Renal cortex interstitium (tissue), 11 donors: ENCODE results near the gene MCAT. TPM values are rescaled to one million over a fixed set of nuclear protein-coding genes. Genes with fewer than 3 reads are reported as not detected.

ENCODE experiments used
- DNase-seq, 11 donors: peaks; one replicate each; pipeline ENCODE4 v3.0.0-alpha.2; 2013; ENCODE audit warnings: low read depth in 9 of 11, low spot score in 4 of 11; ENCODE audit errors: extremely low read depth in 1 of 11
- polyA plus RNA-seq, 3 donors: library from polyadenylated mRNA; unstranded; fragments of 120-200 nt; gene quantifications; one replicate each; pipeline ENCODE4 v1.2.1, GENCODE V29; 2013; ENCODE audit not compliant: insufficient read length in 3 of 3

MCAT gene
- polyA plus RNA-seq, 3 donors = 16.6 to 25.0 (median 23.4) TPM

DNA sequence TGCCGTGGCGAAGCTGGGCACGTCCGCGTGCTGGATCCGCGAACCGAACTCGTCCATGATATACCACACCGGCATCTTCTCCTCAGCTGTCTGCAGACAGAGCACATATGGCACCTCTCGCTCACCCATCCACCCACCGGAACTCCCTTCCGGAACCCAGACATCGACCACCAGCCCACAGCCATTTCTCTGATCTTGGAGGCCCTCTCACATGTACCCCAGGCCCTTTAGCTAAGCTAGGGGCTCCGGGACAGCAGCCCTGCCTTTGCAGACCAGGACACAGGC lies 36.7 kb upstream of the MCAT start:
- no peak for DNase-seq

GRCh38 chr22:43179146-43179910 lies 36.1 kb upstream of the MCAT start:
- DNase-seq = no peak

DNA sequence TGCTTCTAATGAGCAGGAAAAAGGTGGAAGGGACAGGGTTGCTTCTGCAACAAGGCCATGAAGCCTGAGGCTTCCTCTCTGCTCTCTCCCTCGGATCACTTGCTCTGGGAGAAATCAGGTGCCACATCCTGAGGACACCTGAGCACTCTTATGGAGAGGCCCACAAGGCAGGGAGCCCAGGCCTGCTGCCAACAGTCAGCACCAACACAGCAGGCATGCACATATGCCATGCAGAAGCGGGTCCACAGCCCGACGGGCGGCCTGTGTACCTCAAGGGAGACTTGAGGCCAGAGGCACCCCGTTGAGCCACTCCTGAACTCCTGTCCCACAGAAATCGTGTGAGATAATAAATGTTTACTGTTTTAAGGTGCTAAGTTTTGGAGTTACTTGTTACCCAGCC lies 34.3 kb upstream of the MCAT start:
- DNase-seq = no peak

GRCh38 chr22:43176090-43176489 lies 32.9 kb upstream of the MCAT start:
- no peak for DNase-seq

DNA sequence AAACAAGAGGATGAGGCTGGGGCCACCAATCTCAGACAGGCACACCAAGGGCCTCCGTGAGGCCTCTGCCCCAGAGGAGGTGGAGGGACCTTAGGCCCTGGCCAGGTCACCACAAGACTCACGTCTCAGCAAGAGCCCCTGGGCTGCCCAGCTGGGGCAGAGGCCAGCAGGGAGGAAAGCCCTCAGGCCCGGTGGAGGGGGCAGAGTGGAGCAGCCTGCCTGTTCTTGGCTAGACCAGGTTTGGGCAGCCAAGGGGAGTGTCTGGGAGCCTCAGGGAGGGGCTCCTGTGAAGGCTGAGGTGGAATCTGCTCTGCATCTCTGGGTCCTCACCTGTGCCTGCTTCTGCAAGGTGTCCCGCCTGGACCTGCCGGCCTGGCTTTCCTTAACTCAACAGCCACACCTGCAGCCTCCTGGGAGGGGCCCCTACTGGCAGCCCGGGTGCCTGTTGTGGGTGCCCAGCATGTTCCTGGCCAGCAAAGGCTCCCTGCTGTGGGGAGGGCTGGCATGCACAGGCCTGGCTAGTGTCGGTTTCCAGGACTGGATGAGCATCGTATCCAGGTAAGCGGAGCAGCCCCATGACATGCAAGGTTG lies 31.8 kb upstream of the MCAT start:
- DNase-seq = no peak

DNA sequence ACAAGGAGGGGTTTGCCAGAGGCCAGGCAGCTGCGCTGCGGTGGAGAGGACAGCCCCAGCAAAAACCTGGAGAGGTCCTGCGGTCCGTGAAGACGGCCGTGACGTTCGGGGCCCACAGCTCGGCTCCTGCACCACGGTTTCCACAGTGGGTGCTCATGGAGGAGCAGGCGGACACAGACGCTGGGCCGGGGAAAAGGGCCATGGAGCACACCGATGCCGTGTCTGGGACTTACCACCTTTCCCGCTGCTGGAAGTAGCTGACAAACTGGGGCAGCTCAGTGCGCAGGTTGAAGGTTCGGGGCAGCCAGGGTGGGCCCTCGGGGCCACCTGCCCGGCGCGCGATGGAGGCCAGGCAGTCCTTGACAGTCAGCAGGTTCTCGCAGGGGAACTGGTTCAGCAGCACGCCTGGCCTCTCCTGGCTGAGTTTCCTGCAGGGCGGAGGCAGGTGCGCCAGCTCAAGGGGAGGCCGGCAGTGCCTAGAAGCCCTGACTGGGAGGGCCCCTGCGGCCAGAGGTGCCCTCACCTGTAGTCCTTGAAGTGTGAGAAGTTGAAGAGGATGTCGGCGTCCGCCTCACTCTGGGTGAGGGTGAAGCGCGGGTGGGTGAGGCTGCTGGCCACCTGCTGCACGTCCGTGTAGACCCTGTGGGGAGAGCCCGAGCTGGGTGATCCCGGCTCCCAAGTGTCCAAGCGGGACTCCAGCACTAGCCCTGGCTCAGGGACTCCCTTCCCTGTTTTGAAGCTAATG lies 30.9 kb upstream of the MCAT start:
- DNase-seq = no peak

DNA sequence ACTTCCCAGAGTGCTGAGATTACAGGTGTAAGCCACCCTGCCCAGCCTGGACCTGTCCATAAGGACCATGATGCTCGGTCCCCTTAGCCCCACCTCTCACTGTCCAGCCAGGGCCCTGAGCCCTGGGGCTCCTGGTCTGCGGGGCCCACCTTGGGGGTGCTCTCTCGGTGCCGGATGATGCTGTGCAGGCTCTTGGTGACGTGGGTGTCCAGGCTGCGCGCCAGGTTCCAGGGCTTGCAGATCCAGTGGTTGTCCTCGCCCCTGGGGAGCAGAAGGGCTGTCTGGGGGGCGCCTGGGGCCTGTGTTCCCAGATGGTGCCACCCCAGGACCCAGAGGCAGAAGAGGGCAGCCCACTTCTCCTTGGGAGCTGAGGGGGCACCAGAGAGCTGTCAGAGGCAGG lies 30.4 kb upstream of the MCAT start:
- no peak for DNase-seq

GRCh38 chr22:43172191-43172590 lies 29.0 kb upstream of the MCAT start:
- no peak for DNase-seq

- DNase-seq = no peak
These were observed 28.4 kb upstream of the MCAT start for GRCh38 chr22:43171607-43172006.

- no peak for DNase-seq
These were observed 27.9 kb upstream of the MCAT start for GRCh38 chr22:43171019-43171491.

DNA sequence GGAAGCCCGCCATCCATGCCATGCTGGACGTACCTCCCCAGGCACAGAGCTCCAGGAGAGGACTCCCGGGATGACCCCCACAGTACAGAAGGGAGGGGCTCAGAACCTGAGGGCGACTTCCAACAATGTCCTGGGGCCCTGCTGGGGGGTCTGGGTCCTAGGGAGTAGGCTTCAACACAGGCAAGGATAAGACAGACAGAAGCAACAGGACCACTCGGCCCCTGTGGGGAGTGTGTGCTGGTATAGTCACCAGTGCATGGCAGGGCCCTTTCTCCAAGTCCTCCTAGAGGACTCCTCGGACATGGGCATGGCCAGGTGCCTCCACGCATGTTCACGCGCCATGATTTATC lies 26.9 kb upstream of the MCAT start:
- no peak for DNase-seq

DNA sequence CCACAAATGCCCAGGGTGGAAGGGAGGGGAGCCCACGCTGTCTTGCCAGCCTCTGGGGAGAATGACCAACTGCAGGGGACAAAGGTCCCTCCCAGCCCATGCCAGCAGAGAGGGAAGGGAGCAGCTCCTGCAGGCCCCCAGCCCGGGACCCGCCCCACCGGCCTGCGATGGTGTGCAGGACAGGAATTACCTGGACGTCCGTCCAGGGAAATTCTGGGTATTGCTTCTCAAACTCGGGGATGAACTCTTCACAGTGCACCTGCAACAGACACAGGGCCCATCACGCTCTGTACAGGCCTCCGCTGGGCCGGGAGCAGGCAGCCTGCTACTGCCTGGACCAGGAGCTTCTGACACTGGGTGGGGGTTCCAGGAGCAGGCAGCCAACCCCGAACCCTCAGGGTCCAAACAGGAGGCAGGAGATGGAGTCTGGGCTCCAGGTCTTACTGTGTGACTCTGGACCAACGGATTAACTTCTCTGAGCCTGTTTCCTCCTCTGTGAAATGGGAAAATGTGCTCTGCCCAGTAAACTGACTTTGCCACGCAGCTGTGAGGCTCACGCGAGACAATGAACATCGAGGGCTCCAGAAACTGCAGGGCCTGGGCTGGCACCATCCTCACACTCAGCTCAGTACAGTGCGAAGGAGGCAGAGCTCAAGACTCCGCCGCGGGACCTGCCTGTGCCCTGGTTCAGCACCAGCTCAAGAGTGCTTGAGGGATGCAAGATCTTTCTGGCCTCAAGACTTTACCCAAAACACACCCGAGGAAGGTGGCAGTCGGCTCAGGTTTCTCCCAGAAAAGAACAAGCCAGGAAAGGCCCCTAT lies 26.3 kb upstream of the MCAT start:
- DNase-seq = no peak

DNA sequence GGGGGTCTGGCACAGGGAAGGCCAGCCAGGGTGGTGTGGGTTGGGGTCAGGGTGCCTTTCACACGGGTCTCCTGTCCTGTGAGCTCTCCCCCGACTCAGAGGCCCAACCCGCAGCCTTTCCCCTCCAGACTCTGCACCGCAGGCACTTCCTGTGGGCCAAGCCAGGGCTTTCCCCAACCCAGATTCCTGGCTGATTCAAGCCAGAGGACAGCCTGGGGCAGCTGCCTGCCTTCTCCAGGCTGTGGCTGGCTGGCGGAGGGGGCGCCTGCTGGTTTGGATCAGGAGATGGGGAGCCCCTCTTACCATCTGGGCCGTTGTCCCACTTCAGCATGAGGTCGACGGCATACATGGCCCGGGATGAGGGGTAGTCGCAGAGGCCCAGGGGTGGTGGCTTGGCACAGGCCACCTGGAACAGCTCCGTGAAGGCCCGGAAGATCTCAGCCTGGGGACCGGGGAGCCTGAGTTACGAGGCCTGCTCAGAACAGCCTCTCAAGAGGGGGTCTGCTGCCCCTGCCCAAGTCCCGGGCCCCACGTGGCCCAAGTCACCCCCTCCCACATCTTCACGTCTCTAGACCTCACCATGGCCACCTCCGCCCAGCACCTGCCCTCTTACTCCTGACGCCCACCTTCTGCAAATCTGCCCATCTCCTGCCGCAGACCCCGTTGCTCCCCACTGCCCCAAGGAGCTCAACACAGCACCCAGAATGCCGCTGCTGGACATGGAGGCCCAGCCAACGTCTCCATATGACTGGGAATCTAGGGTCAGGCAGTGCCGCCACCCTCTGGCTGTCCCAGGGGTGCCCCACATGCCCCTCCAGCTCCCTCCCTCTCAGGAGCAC lies 25.5 kb upstream of the MCAT start:
- no peak for DNase-seq

- no peak for DNase-seq
These were observed 23.9 kb upstream of the MCAT start for GRCh38 chr22:43167001-43167589.

- DNase-seq = no peak
These were observed 23.1 kb upstream of the MCAT start for GRCh38 chr22:43166132-43166930.

GRCh38 chr22:43164636-43165035 lies 21.4 kb upstream of the MCAT start:
- no peak for DNase-seq

- DNase-seq = no peak
These were observed 20.1 kb upstream of the MCAT start for GRCh38 chr22:43163241-43163795.
